Measurements from ENCODE around the gene IGHMBP2.

IGHMBP2 gene

DNA sequence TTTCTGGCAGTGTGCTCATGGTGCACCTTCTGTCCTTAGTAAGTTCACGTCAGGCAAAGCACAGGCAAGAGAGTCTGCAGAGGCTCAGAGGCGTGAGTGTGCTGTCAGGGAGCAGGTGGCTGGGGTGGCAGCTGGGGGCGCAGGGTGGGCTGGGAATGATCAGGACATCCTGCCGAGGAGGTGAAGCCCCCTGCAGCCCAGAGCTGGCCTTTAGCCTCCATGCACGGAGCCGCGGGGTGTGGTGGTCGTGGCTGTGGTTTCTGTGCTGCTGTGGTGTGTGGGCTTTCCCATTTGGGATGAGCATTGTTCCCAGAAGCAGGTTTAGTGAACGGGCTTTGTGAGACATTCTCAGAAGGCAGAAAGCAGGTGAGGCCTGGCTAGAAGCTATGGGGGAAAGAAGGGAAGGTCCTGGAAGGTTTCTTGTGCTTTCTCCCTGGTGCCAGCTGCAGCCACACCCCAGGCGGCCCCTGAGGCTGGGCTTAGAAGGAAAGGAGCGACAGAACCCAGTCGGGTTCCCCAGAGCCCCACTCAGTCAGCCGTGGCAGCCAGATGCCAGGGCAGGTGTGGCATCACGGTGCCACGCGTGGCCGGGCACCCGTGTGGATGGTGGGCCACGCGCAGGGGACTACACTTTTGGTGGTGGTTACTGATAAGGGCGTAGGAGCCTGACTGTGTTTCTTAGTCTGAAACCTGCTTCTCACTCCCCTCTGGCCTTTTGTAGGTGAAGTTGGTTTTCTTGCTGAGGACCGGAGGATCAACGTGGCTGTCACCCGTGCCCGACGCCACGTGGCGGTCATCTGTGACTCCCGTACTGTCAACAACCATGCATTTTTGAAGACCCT lies 32.0 kb downstream of the IGHMBP2 start:
- peaks cover 30% of the 10 kb centered on the region for H3K4me1 Mint-ChIP-seq (ENCODE audit: low read depth)
- intact Hi-C loops (cut with micrococcal nuclease) = no loop called here
- no peak overlapping the region for H3K4me3 Mint-ChIP-seq
- H3K27ac Mint-ChIP-seq = no peak overlapping the region
- H3K36me3 Mint-ChIP-seq (ENCODE audit: low read depth) = peaks cover 99% of the 10 kb centered on the region
- H3K9me3 Mint-ChIP-seq = no peaks in the 10 kb centered on the region
- H3K27me3 Mint-ChIP-seq = no peaks in the 10 kb centered on the region

DNA sequence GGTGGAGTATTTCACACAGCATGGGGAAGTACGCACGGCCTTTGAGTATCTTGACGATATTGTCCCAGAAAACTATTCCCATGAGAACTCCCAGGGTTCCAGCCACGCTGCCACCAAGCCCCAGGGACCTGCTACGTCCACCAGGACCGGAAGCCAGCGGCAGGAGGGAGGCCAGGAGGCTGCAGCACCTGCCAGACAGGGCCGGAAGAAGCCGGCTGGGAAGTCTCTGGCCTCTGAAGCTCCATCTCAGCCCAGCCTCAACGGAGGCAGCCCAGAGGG lies 32.6 kb downstream of the IGHMBP2 start:
- H3K9me3 Mint-ChIP-seq = no peaks in the 10 kb centered on the region

DNA sequence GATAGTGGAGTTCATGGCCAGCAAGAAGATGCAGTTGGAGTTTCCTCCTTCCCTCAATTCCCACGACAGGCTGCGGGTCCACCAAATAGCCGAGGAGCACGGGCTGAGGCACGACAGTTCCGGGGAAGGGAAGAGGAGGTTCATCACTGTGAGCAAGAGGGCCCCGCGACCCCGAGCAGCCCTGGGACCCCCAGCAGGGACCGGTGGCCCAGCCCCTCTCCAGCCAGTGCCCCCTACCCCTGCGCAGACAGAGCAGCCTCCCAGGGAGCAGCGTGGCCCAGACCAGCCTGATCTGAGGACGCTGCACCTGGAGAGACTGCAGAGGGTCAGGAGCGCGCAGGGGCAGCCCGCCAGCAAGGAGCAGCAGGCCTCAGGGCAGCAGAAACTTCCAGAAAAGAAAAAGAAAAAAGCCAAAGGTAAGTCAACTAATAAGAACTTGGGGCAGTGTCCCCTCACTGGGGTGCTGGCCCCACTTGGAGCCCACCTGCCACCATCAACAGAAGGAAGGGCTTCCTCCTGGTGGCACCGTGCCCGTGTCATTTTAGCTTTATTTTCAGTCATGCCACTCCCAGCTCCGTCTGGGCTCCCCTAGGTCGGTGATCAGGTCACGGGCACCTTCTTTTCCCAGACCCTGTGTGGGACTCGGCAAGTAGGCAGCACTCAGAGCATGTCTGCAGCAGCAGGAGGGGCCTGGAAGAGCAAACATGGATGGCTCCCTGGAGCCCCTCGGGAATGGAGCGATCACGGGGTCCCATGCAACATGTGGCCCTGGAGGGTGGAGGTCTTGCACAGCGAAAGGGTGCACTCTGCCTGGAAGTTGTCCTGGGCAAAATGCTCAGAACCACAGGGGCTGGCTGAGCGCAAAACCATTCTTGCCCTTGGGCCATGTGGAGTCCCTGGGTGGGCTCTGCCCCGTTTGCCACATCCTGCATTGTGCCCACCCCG lies 33.3 kb downstream of the IGHMBP2 start:
- Mint-ChIP-seq H3K9me3 (no peaks in the 10 kb centered on the region), H3K4me1 (ENCODE audit: low read depth) (peaks cover 35% of the 10 kb centered on the region), H3K27ac (no peak overlapping the region), H3K4me3 (no peak overlapping the region), H3K36me3 (ENCODE audit: low read depth) (peaks cover 94% of the 10 kb centered on the region), H3K27me3 (no peaks in the 10 kb centered on the region)
- intact Hi-C loops (cut with micrococcal nuclease) = no loop called here

More for the DNA sequence above, 32.6 kb downstream of the IGHMBP2 start:
- peaks cover 97% of the 10 kb centered on the region for H3K36me3 Mint-ChIP-seq (ENCODE audit: low read depth)
- no peaks in the 10 kb centered on the region for H3K27me3 Mint-ChIP-seq
- no peak overlapping the region for H3K27ac Mint-ChIP-seq
- intact Hi-C loops (cut with micrococcal nuclease) = no loop called here
- H3K4me3 Mint-ChIP-seq = no peak overlapping the region
- peaks cover 36% of the 10 kb centered on the region for H3K4me1 Mint-ChIP-seq (ENCODE audit: low read depth)

DNA sequence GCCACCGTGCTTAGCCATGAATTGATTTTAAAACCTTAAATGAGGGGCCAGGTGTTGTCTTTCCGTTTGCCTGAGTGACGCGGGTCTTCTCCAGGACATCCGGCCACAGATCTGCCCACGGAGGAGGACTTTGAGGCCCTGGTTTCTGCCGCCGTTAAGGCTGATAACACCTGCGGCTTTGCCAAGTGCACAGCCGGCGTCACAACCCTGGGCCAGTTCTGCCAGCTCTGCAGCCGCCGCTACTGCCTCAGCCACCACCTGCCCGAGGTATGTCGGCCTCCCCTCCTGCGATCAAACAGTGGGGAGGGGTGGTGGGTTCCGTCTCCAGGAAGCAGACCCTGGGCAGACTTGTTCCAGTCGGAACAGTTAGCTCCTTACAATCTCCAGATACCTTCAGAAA lies 34.4 kb downstream of the IGHMBP2 start:
- Mint-ChIP-seq H3K27ac (peak overlapping the region; percentile 40), H3K9me3 (no peaks in the 10 kb centered on the region), H3K27me3 (no peaks in the 10 kb centered on the region), H3K36me3 (ENCODE audit: low read depth) (peaks cover 88% of the 10 kb centered on the region), H3K4me1 (ENCODE audit: low read depth) (peaks cover 45% of the 10 kb centered on the region), H3K4me3 (no peak overlapping the region)
- intact Hi-C loops (cut with micrococcal nuclease) = no loop called here

DNA sequence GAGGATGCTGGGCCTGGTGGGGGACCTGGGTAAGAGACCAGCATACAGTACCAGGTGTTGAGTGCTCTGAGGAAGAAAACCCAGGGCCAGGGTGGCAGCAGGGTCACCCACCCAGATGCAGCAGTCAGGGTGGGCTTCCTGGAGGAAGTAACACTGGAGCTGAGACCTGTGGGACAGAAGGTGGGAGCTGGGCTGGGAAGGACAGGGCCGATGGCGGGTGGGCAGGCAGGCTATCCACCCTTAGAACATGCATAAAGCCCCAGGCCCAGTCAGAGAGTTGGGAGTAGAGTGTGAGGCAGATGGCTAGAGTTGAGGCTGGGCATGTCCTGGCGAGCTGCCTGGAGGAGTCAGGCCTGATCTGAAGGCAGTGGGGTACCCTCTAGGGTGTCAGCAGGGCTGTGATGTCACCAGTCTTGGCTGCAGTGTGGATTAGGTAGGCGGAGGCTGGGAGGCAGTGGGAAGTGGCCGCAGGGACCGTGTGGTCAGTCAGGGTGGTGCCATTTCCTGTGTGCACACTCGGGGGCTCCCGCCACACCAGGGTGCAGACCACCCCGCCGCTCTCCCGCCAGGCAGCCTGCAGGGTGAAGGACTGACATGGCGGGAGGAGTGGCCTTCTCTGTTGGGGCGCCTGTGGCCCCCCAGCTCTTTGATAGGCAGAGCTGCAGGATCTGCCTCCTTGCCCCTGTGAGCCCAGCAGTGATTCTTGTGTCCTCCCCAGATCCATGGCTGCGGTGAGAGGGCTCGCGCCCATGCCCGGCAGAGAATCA lies 35.3 kb downstream of the IGHMBP2 start:
- H3K9me3 Mint-ChIP-seq = no peaks in the 10 kb centered on the region
- H3K36me3 Mint-ChIP-seq (ENCODE audit: low read depth) = peaks cover 79% of the 10 kb centered on the region
- intact Hi-C loops (cut with micrococcal nuclease) = no loop called here
- no peak overlapping the region for H3K4me3 Mint-ChIP-seq
- H3K27me3 Mint-ChIP-seq = no peaks in the 10 kb centered on the region
- peak overlapping the region; percentile 40 for H3K27ac Mint-ChIP-seq
- H3K4me1 Mint-ChIP-seq (ENCODE audit: low read depth) = peaks cover 55% of the 10 kb centered on the region

DNA sequence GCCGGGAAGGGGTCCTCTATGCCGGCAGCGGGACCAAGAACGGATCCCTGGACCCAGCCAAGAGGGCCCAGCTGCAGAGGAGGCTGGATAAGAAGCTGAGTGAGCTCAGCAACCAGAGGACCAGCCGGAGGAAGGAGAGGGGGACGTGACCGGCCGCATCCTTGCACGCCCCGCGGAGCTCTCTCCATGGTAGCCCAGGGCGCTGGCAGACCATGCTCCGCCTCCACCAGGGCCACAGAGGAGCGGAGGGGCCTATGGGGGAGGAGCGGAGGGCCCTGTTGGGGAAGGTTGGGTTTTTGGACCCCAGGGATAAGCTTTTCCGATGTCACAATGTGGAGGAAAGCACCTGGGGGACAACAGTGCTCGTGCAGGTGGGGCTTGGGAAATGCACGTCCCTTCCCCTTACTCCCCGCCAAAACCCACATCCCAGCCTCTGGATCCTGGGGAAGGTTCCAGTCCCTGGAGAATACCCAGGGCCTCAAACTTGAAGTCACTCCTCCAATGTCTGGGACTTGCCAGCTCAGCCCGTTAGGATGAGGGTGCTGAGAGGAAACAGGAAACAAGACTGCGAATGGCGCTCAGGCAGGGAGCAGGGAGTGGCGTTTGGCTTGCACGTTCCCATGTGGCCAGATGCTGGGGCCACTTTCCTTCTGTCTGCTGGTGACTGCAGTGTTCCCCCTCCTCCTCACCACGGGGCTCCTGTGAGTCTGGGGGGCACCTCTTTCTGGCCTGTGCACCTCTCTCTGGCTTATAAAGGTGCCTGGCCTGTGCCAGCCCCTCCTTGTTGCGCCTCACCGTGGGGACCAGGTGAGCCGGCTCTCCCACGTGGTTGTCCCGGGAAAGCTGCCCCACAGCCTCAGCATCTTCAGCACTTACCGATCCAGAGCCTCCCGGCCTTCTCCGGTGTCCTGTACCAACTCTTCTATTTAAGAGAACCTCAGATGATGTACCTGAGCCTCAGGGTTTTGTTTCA lies 36.2 kb downstream of the IGHMBP2 start:
- H3K27me3 Mint-ChIP-seq = no peaks in the 10 kb centered on the region
- peaks cover 55% of the 10 kb centered on the region for H3K4me1 Mint-ChIP-seq (ENCODE audit: low read depth)
- peaks cover 70% of the 10 kb centered on the region for H3K36me3 Mint-ChIP-seq (ENCODE audit: low read depth)
- H3K9me3 Mint-ChIP-seq = no peaks in the 10 kb centered on the region
- peak overlapping the region; percentile 23 for H3K27ac Mint-ChIP-seq
- intact Hi-C loops (cut with micrococcal nuclease) = loop anchor here (5.0 kb wide), 1 partner anchor 107 kb away; the partner anchor contains the start of gene TPCN2
- H3K4me3 Mint-ChIP-seq = no peak overlapping the region

DNA sequence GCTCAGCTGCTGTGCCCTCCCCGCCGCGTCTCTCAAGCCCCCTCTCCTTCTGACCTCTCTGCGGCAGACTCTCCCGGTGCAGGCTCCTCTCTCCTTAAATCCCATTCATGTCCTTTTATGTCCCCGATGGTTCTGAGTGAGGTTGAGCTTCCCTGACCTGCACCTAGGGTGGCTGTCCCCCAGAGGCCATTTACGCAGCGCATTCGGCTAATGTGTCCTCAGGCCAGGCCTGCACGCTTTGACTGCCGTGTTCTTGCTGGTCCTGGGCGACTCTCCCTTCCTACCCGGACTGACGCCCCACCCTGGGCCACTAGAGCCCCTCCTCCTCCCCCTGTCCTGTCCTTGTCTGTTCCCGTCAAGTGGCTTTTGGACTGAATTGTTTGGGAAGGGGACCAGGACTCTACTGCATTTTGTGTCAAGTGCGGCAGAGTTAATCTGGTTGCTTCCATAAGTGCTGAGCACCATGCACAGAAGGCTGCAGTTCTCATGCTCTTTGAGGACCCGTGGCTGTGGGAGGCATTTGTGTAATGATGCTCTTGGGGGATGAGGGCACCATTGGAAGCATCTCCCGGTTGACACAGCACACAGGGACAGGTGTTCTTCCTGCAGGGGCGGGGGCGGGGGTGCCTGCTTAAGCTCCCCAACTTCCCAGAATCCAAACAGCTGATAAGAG lies 37.1 kb downstream of the IGHMBP2 start:
- H3K4me1 Mint-ChIP-seq (ENCODE audit: low read depth) = peaks cover 60% of the 10 kb centered on the region
- H3K9me3 Mint-ChIP-seq = no peaks in the 10 kb centered on the region
- no peak overlapping the region for H3K27ac Mint-ChIP-seq
- peaks cover 61% of the 10 kb centered on the region for H3K36me3 Mint-ChIP-seq (ENCODE audit: low read depth)
- no peaks in the 10 kb centered on the region for H3K27me3 Mint-ChIP-seq
- intact Hi-C loops (cut with micrococcal nuclease) = loop anchor here (5.0 kb wide), 1 partner anchor 107 kb away; the partner anchor contains the start of gene TPCN2
- H3K4me3 Mint-ChIP-seq = no peak overlapping the region

DNA sequence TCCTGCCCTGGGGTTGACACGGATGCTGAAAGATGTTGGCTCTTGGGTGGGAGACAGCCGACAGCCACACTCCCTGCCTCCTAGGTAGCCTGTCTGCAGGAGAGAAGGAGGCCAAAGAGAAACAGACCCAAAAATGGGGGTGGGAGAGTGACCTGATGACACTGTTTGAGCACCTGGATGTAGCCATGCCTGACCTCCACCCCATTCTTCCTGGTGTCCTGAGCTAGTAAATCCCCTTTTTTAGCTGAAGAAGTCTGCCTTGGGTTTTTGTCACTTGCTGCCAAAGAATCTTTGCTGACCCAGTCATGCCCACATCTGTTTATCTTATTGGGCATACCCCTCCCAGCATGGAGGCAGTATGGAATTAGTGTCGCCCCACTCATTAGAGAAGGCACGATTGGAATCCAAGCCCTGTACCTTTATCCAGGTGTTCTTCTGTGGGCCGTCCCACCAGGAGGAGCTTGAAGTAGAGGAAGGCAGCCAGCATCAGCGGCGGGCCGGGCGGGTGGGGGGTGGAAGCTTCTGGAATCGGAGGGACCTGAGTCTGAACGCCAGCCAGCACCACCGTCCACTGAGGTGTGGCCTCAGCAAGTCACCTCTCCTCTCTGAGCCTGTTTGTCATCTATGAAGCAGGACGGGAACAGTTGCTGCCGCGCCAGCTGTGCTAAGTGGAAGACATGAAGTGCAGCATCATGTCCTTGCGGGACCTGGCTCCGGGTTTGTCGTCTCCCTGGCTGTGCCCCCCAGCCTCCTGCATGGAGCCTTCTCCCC lies 37.8 kb downstream of the IGHMBP2 start:
- Mint-ChIP-seq H3K4me1 (ENCODE audit: low read depth) (peaks cover 66% of the 10 kb centered on the region), H3K27ac (no peak overlapping the region)

DNA sequence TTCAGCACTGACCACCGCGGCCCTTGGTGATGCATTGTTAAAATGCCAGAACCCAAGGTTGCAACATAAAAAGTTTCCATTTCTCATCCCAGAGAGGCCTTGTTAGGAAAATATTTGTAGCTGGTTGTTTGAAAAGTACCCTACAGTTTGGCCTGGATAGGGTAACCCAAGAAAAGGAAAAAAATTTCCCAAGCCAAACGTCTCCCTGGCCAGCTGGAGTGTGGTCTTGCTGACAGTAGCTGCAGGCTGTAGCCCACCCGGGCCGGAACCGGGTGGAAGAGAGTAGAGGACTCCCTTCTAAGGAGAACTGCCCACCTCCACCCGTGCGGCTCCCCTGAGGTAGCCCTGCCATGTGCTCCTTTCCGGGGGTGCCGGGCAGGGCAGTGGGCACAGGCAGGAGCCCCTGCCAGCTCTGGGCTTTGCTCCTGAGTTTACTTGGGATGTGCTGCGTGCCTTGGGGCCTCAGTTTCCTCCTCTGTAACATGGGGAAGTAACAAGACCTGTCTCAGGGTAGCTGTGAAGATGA lies 38.5 kb downstream of the IGHMBP2 start:
- H3K27me3 Mint-ChIP-seq = peaks cover 4% of the 10 kb centered on the region
- intact Hi-C loops (cut with micrococcal nuclease) = loop anchor here (5.0 kb wide), 1 partner anchor 105 kb away; the partner anchor contains the start of gene TPCN2
- H3K36me3 Mint-ChIP-seq (ENCODE audit: low read depth) = peaks cover 47% of the 10 kb centered on the region
- peaks cover 73% of the 10 kb centered on the region for H3K4me1 Mint-ChIP-seq (ENCODE audit: low read depth)
- no peaks in the 10 kb centered on the region for H3K9me3 Mint-ChIP-seq
- H3K4me3 Mint-ChIP-seq = no peak overlapping the region
- H3K27ac Mint-ChIP-seq = peak overlapping the region; percentile 81

More for the DNA sequence above, 37.8 kb downstream of the IGHMBP2 start:
- Mint-ChIP-seq H3K27me3 (no peaks in the 10 kb centered on the region), H3K9me3 (no peaks in the 10 kb centered on the region), H3K36me3 (ENCODE audit: low read depth) (peaks cover 54% of the 10 kb centered on the region), H3K4me3 (no peak overlapping the region)
- intact Hi-C loops (cut with micrococcal nuclease) = loop anchor here (5.0 kb wide), 1 partner anchor 106 kb away; the partner anchor contains the start of gene TPCN2

DNA sequence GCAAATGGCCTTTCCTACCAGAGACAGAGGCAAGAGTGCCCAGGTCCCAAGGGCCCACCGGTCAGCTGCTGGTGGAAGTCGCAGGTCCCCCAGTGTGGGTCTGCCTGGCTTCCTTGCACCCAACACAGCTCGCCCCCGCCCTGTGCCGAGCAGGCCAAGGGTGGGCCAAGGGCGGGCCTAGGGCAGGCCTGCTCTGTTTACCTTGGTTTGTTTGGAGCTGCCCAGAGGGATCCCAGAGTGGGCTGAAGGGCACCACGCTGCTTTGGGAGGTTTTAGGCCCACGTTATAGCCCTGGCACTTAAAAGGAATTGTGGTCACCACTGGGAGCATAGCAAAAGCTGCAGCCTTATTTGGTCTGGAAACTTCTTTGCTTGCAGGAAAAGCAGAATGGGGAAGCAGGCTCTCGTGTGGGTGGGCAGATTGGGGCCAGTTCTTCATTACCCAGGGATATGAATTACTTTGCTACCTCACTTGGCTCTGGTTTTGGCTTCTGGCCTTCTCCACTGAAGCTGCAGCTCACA lies 39.1 kb downstream of the IGHMBP2 start:
- Mint-ChIP-seq H3K27ac (peak overlapping the region; percentile 81), H3K4me3 (no peak overlapping the region), H3K4me1 (ENCODE audit: low read depth) (peaks cover 76% of the 10 kb centered on the region), H3K27me3 (peaks cover 4% of the 10 kb centered on the region), H3K9me3 (no peaks in the 10 kb centered on the region), H3K36me3 (ENCODE audit: low read depth) (peaks cover 41% of the 10 kb centered on the region)
- intact Hi-C loops (cut with micrococcal nuclease) = loop anchor here (5.0 kb wide), 1 partner anchor 104 kb away; the partner anchor contains the start of gene TPCN2

DNA sequence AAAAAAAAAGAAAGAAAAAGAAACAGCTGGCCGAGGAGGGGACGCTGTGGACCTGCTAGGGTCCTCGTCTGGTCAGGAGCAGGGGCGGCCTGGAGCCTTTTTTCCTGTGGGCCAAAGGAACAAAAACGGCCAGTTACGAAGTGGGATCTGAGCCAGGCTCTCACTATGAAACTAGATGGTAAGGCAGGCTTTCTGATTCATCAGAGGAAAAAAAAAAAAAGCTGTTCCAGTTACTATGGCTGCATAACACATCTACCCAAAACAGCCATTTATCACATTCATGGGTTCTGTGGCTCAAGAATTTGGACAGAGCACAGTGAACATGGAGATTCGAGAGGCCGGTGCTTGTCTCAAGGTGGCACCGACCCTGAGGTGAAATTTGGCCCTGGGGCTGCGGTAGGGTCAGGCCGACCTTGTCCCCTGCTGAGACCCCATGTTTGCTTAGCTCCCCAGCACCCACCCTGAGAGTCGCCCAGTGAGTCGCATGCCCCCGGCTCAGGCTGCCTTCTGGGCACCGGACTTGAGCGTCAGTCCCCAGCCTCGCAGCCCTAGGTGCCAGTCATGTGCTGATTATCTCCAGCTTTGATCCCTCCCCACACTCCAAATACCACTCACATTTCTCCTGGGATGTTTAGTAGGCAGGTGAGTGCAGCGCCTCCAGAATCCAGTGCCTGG lies 42.9 kb downstream of the IGHMBP2 start:
- peaks cover 57% of the 10 kb centered on the region for H3K4me1 Mint-ChIP-seq (ENCODE audit: low read depth)
- intact Hi-C loops (cut with micrococcal nuclease) = no loop called here
- no peak overlapping the region for H3K4me3 Mint-ChIP-seq
- H3K36me3 Mint-ChIP-seq (ENCODE audit: low read depth) = peaks cover 7% of the 10 kb centered on the region
- no peaks in the 10 kb centered on the region for H3K9me3 Mint-ChIP-seq
- peak overlapping the region; percentile 28 for H3K27ac Mint-ChIP-seq
- H3K27me3 Mint-ChIP-seq = peaks cover 16% of the 10 kb centered on the region
